ENCODE data around the gene TSR1. TPM values are rescaled to one million over a fixed set of nuclear protein-coding genes. Genes with fewer than 3 reads are reported as not detected.
A peak's percentile ranks its signal among the peaks of the same experiment; 100 is the strongest.

The TSR1 gene
- polyA plus RNA-seq, 1 of the 3 experiments (the other 2 are of a cell fraction), result 26.7 TPM

DNA sequence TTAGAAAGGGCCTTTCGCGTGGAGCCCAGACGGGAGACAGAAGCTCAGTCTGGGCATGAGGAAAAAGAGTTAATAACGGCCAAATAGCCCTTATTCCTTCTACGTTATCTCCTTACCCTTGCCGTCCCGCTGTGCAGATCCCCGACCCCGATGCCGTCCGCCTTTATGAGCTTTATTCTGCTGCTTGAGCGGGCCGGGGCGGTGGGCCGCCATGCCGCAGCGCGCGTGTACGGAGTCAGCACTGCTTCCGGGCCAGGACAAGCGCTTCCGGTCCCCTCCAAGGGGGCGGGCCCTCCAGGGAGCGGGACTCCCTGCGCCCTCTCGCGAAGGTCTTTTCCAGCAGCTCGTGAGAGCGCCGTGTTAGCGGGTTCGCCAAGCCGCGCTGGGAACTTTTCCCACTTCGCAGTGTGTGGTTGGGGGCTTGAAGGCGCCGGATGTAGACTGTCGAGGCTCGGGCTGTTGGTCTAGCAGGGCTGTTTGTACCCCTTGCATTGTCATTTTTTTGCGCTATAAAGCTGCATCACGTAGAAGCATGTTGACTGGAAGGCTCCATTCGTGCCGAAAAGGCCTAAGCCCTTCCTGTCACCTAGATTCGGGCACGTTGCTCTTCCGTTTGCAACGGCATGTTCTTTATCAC, at the start of gene TSR1 (continued):
- TF ChIP-seq, protein P1, sequence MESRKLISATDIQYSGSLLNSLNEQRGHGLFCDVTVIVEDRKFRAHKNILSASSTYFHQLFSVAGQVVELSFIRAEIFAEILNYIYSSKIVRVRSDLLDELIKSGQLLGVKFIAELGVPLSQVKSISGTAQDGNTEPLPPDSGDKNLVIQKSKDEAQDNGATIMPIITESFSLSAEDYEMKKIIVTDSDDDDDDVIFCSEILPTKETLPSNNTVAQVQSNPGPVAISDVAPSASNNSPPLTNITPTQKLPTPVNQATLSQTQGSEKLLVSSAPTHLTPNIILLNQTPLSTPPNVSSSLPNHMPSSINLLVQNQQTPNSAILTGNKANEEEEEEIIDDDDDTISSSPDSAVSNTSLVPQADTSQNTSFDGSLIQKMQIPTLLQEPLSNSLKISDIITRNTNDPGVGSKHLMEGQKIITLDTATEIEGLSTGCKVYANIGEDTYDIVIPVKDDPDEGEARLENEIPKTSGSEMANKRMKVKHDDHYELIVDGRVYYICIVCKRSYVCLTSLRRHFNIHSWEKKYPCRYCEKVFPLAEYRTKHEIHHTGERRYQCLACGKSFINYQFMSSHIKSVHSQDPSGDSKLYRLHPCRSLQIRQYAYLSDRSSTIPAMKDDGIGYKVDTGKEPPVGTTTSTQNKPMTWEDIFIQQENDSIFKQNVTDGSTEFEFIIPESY (IDR thresholded peaks at IDR 0.05; ENCODE audit: borderline replicate concordance, low read depth), result peak; percentile 88
- no peak for TF ChIP-seq NFIC (IDR thresholded peaks at IDR 0.05; ENCODE audit: borderline replicate concordance)

DNA sequence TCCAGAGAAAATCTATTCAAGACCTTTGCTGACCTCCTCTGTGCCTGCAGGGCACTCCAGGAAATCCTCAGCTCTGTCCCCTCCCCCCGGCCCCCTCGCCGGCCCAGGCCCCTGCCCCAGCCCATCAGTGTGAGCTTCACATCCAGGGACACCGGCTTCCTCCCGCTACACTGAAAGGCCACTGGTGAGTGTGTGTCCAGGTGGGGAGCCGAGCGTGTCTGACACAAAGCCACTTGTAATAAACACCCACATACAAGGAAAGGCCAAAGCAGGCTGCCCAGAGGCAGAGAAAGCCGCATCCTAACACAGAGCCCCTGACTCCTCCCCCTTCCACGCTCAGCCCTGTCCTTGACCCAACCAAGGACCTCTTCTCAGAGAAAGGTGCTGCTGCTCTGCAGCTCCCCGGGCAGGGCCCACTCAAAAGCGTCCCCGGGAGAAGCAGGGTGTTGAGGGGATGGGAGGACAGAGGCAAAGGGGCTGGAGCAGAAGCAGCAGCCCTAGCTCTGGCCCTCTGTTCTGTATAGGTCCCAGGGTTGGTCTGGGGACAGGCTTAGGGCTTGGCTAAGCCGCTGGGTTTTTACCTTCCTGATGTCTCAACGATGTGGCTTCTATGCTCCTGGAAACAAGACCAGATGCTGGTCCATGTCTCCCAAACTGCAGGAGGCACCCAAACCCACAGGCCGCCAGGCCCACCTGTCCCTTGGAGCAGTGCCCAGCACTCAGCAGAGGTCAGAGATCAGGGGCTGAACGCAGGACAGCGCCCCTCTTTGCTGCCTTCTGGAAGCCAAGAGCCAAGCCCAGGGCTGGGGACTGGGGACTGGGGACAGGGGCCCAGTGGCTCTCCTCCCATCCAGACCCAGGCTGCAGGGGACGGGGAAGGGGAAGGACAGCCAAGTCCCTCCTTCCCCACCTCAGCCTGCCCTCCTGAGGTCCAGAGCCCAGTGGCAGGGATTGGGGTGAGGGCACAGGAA, 49.3 kb upstream of the TSR1 start:
- no peak overlapping the region for H3K4me3 ChIP-seq (ENCODE audit: low read depth in 2 of 2, low read length in 1 of 2)
- H3K36me3 ChIP-seq (replicated peaks in 1 of 2; ENCODE audit: control insufficient read depth in 1 of 2, insufficient read depth in 2 of 2, low read length in 1 of 2), result peaks cover 10 to 27% of the 10 kb centered on the region in 2 experiments
- peak overlapping the region in 1 of 2 experiments; percentile 50; a peak in 2 of 4 replicates for H3K27ac ChIP-seq (ENCODE audit: low read depth in 2 of 2, low read length in 1 of 2)
- no peaks in the 10 kb centered on the region for H3K9me3 ChIP-seq
- WGBS (ENCODE audit: low lambda C conversion rate), result 67% methylated on average over 8 of the region's 18 CpGs
- peaks cover 7% of the 10 kb centered on the region; the same call in 1 of the 2 replicates for H4K20me1 ChIP-seq (ENCODE audit: insufficient read depth)
- H3K4me2 ChIP-seq, result no peak overlapping the region
- H3K79me2 ChIP-seq (ENCODE audit: insufficient read depth), result peaks cover 9% of the 10 kb centered on the region
- TF ChIP-seq FOXJ3 (CRISPR knock-in tag; IDR thresholded peaks at IDR 0.05), result no peak
- TF ChIP-seq, protein P2, sequence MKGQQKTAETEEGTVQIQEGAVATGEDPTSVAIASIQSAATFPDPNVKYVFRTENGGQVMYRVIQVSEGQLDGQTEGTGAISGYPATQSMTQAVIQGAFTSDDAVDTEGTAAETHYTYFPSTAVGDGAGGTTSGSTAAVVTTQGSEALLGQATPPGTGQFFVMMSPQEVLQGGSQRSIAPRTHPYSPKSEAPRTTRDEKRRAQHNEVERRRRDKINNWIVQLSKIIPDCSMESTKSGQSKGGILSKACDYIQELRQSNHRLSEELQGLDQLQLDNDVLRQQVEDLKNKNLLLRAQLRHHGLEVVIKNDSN (IDR thresholded peaks at IDR 0.05; ENCODE audit: borderline replicate concordance, low read depth), result no peak
- TF ChIP-seq, protein P3, sequence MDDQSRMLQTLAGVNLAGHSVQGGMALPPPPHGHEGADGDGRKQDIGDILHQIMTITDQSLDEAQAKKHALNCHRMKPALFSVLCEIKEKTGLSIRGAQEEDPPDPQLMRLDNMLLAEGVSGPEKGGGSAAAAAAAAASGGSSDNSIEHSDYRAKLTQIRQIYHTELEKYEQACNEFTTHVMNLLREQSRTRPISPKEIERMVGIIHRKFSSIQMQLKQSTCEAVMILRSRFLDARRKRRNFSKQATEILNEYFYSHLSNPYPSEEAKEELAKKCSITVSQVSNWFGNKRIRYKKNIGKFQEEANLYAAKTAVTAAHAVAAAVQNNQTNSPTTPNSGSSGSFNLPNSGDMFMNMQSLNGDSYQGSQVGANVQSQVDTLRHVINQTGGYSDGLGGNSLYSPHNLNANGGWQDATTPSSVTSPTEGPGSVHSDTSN (IDR thresholded peaks at IDR 0.05), result no peak
- no peak for TF ChIP-seq ELF1 (IDR thresholded peaks at IDR 0.05)
- TF ChIP-seq MEF2A (IDR thresholded peaks at IDR 0.05; ENCODE audit: borderline replicate concordance, low read depth), result no peak
- peak; percentile 51 for DNase-seq
- H2AFZ ChIP-seq (ENCODE audit: low read depth), result no peak overlapping the region
- CTCF ChIA-PET, result interaction anchor here (1.7 to 26.4 kb wide), 3 partner anchors 10 to 32 kb away, joined by 4 to 654 read pairs (median 8); partner anchors contain the start of gene MNT
- no peaks in the 10 kb centered on the region for H3K27me3 ChIP-seq (ENCODE audit: insufficient read depth)
- peaks cover 0 to 53% of the 10 kb centered on the region in 2 experiments; a peak in 1 of 4 replicates for H3K4me1 ChIP-seq (ENCODE audit: control insufficient read depth in 1 of 2, insufficient read depth in 2 of 2, low read depth in 1 of 2, low read length in 1 of 2)
- H3F3A ChIP-seq (replicated peaks; ENCODE audit: insufficient read depth), result peaks cover 10% of the 10 kb centered on the region
- H3K9me2 ChIP-seq, result no peaks in the 10 kb centered on the region
- POLR2A ChIA-PET, result no interaction called here
- H3K9ac ChIP-seq, result no peak overlapping the region

Data from SK-N-SH (cell line).